DND-41 (cell line): ENCODE measurements around the gene ZCCHC3.

Experiments
- ATAC-seq: fragments of 200-7000 bp; cut with Tn5 transposase; 3 replicates; pipeline ENCODE4 v1.9.1; 2021; ENCODE audit warnings: low read depth; ENCODE audit not compliant: insufficient read depth
- DNase-seq: peaks from one replicate; pipeline ENCODE4 v3.0.0-alpha.2; 2020
- H2AFZ ChIP-seq: 2 replicates; pipeline ENCODE4 v1.6.0; 2012; ENCODE audit warnings: low read depth, low read length
- H3K27ac ChIP-seq: 2 replicates; pipeline ENCODE4 v1.5.1; 2012; ENCODE audit warnings: low read length, inconsistent platforms
- H3K27me3 ChIP-seq: fragments of 200-600 bp; sonication (generic); 2 replicates; pipeline ENCODE4 v1.6.0; 2012; ENCODE audit warnings: low read length, mild to moderate bottlenecking, inconsistent platforms; ENCODE audit not compliant: insufficient read depth, poor library complexity
- H3K36me3 ChIP-seq: 2 replicates; pipeline ENCODE4 v1.5.1; 2012; ENCODE audit warnings: low read length, inconsistent platforms; ENCODE audit not compliant: insufficient read depth
- H3K4me1 ChIP-seq: 2 replicates; pipeline ENCODE4 v1.5.1; 2012; ENCODE audit warnings: mild to moderate bottlenecking, low read length; ENCODE audit not compliant: insufficient read depth
- H3K4me2 ChIP-seq: 2 replicates; pipeline ENCODE4 v1.6.0; 2012; ENCODE audit warnings: mild to moderate bottlenecking, moderate library complexity, low read length, inconsistent platforms; ENCODE audit not compliant: insufficient read depth
- H3K4me3 ChIP-seq, 2 experiments: fragments of 200-600 bp in 1 of 2; shearing (Covaris generic) in 1 of 2; 2 replicates each; pipeline ENCODE4 v1.5.1; 2012 to 2016; ENCODE audit warnings: inconsistent platforms in 2 of 2, low read length in 2 of 2, mild to moderate bottlenecking in 2 of 2, low read depth in 1 of 2, moderate library complexity in 1 of 2
- H3K79me2 ChIP-seq: 2 replicates; pipeline ENCODE4 v1.6.0; 2012; ENCODE audit warnings: low read length, inconsistent platforms; ENCODE audit not compliant: insufficient read depth
- H3K9ac ChIP-seq: 2 replicates; pipeline ENCODE4 v1.6.0; 2012; ENCODE audit warnings: low read depth, mild to moderate bottlenecking, inconsistent platforms, low read length, moderate library complexity
- H3K9me3 ChIP-seq: 2 replicates; pipeline ENCODE4 v1.5.1; 2012; ENCODE audit warnings: low read length, moderate library complexity, mild to moderate bottlenecking, inconsistent platforms; ENCODE audit not compliant: insufficient read depth, severe bottlenecking
- H4K20me1 ChIP-seq: 2 replicates; pipeline ENCODE4 v1.6.0; 2012; ENCODE audit warnings: low read length; ENCODE audit not compliant: insufficient read depth
- EZH2 ChIP-seq: IDR thresholded peaks from 3 replicates; pipeline ENCODE4 v1.6.1; 2012; ENCODE audit warnings: borderline replicate concordance, low read depth, mild to moderate bottlenecking, moderate library complexity, low read length, inconsistent platforms; ENCODE audit not compliant: severe bottlenecking
- TF ChIP-seq, protein P1 (sequence below): IDR thresholded peaks from 2 replicates; pipeline ENCODE4 v1.5.1; 2012; ENCODE audit warnings: borderline replicate concordance, low read length, moderate library complexity, mild to moderate bottlenecking; ENCODE audit not compliant: poor library complexity, severe bottlenecking; ENCODE audit errors: extremely low read depth

The ZCCHC3 gene

DNA sequence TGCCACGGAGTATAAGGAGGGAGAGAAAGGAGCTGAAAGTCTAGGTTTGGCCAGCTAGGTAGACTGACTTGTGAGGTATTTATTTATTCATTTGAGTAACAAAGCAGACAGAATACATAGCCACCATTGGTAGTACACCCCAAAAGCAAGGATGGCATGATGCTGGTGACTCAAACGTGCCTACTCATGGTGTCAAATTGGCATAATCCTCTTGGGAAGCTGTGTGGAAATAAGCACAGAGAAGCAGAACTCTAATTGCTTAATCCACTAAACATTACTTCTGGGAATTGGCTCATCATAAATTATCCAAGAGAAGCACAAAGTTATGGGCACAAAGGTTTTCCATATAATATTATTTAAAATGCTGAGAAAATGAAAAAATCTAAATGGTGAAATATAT is 37.4 kb upstream of the ZCCHC3 start:
- DNase-seq (no peak), ATAC-seq (no peak)
- TF ChIP-seq, protein P1, sequence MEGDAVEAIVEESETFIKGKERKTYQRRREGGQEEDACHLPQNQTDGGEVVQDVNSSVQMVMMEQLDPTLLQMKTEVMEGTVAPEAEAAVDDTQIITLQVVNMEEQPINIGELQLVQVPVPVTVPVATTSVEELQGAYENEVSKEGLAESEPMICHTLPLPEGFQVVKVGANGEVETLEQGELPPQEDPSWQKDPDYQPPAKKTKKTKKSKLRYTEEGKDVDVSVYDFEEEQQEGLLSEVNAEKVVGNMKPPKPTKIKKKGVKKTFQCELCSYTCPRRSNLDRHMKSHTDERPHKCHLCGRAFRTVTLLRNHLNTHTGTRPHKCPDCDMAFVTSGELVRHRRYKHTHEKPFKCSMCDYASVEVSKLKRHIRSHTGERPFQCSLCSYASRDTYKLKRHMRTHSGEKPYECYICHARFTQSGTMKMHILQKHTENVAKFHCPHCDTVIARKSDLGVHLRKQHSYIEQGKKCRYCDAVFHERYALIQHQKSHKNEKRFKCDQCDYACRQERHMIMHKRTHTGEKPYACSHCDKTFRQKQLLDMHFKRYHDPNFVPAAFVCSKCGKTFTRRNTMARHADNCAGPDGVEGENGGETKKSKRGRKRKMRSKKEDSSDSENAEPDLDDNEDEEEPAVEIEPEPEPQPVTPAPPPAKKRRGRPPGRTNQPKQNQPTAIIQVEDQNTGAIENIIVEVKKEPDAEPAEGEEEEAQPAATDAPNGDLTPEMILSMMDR: no peak
- H3K27ac ChIP-seq: no peak overlapping the region
- no peaks in the 10 kb centered on the region for H3K9me3 ChIP-seq
- H3K9ac ChIP-seq: no peak overlapping the region
- H2AFZ ChIP-seq: no peak overlapping the region
- H3K36me3 ChIP-seq: no peaks in the 10 kb centered on the region
- peaks cover 12% of the 10 kb centered on the region for H3K27me3 ChIP-seq
- H3K4me3 ChIP-seq: no peak overlapping the region
- H4K20me1 ChIP-seq: no peaks in the 10 kb centered on the region
- no peaks in the 10 kb centered on the region for H3K4me1 ChIP-seq
- no peak overlapping the region for H3K4me2 ChIP-seq
- H3K79me2 ChIP-seq: no peaks in the 10 kb centered on the region

DNA sequence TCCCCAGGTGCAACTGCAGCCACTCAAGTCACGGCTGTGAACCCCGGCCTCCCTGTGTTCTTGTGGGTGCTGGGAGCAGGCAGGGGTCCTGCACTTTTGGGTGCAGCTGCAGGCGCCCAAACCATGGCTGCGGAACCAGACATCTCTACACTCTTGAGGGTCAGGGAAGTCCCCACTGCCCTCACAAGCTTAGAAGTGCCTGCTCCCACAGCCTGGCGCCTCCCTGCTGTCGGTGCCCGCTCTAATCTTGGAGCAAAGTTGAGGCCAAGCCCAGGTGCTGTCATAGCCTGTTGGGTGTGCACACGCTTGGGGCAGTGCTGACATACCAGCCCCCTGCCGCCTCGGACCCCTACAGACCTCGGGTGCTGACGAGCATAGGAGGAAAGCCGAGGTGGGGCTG is 33.7 kb upstream of the ZCCHC3 start:
- H3K27ac ChIP-seq: no peak overlapping the region
- no peaks in the 10 kb centered on the region for H3K36me3 ChIP-seq
- H2AFZ ChIP-seq: no peak overlapping the region
- no peaks in the 10 kb centered on the region for H3K9me3 ChIP-seq
- TF ChIP-seq EZH2: no peak
- TF ChIP-seq, protein P1: no peak
- no peak overlapping the region for H3K4me3 ChIP-seq
- no peak overlapping the region for H3K4me2 ChIP-seq
- no peaks in the 10 kb centered on the region for H4K20me1 ChIP-seq
- H3K79me2 ChIP-seq: no peaks in the 10 kb centered on the region
- ATAC-seq: no peak
- peaks cover 15% of the 10 kb centered on the region for H3K27me3 ChIP-seq
- peaks cover 13% of the 10 kb centered on the region for H3K4me1 ChIP-seq
- H3K9ac ChIP-seq: no peak overlapping the region
- DNase-seq: no peak

DNA sequence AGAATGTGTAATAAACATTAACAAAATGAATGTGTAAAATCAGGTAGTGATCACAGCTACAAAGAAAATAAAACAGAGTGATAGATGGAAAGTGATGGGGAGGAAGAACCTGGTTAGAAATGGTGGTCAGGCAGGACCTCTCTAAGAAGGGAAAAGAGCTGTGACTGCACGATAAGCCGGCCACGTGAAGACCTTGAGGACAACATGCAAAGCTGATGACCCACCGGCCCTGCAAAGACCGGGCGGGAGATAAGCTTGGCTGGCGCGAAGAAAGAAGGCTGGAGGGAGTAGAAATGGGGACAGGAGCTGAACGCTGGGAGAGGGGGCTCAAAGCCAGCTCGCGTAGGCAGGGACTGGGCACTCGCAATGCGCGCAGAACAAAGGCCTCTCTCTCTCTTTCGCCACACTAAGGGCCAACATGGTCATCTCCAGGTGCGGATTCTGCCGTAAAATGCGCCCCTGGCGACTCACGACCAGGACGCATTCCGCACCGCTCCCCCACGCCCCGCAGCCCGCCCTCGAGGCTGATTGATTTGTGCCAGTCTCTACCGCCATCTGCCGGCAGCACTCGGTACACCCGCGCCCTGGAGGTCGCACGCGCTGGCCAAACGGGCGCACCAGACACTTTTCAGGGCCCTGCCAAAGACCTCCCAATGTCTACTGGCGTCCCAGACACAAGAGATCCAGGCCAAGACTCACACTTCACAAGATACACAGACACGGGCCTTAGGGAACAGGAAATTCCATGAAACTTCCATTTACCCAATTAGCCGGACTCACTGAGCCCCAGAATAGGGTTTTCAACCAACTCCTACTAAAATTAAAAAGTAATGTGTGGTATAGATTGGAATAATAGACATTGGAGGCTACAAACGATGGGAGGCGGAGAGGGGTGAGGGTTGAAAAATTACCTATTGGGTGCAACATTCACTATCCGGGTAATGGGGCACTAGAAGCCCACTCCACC is 30.5 kb upstream of the ZCCHC3 start:
- peaks cover 9% of the 10 kb centered on the region for H3K27me3 ChIP-seq
- H3K36me3 ChIP-seq: no peaks in the 10 kb centered on the region
- H3K9me3 ChIP-seq: no peaks in the 10 kb centered on the region
- peak overlapping the region; percentile 96 for H2AFZ ChIP-seq
- peak overlapping the region; percentile 52 for H3K9ac ChIP-seq
- peaks cover 13% of the 10 kb centered on the region for H3K4me1 ChIP-seq
- H3K4me3 ChIP-seq: peak overlapping the region; percentile 1 to 60; a peak in 3 of 4 replicates
- no peaks in the 10 kb centered on the region for H3K79me2 ChIP-seq
- peak overlapping the region; percentile 25; the same call in 1 of the 2 replicates for H3K27ac ChIP-seq
- ATAC-seq: peak; percentile 96
- TF ChIP-seq, protein P1: peak; percentile 99
- TF ChIP-seq EZH2: no peak
- peak; percentile 90 for DNase-seq
- no peaks in the 10 kb centered on the region for H4K20me1 ChIP-seq
- H3K4me2 ChIP-seq: peak overlapping the region; percentile 85
